Activated naive CD8-positive, alpha-beta T cell treated with anti-CD3 and anti-CD28 coated beads for 36 hours (primary cell): ENCODE data around the gene FAT4. TPM values are rescaled to one million over a fixed set of nuclear protein-coding genes. Genes with fewer than 3 reads are reported as not detected.

Source experiments
- DNase-seq: peaks from one replicate; pipeline ENCODE4 v3.0.0; 2021
- H3K27ac Mint-ChIP-seq: one replicate; pipeline ENCODE4 v1.8.0; 2022; ENCODE audit warnings: mild to moderate bottlenecking, moderate library complexity, mixed read lengths
- H3K27me3 Mint-ChIP-seq: one replicate; pipeline ENCODE4 v1.8.0; 2022; ENCODE audit warnings: mild to moderate bottlenecking, mixed read lengths
- H3K36me3 Mint-ChIP-seq: one replicate; pipeline ENCODE4 v1.8.0; 2021; ENCODE audit warnings: mild to moderate bottlenecking, mixed read lengths
- H3K4me1 Mint-ChIP-seq: one replicate; pipeline ENCODE4 v1.8.0; 2021; ENCODE audit warnings: mixed read lengths
- H3K4me3 Mint-ChIP-seq: one replicate; pipeline ENCODE4 v1.8.0; 2022; ENCODE audit warnings: mild to moderate bottlenecking, moderate library complexity, mixed read lengths
- H3K9me3 Mint-ChIP-seq: one replicate; pipeline ENCODE4 v1.8.0; 2022; ENCODE audit warnings: mixed read lengths
- total RNA-seq, 2 experiments: library from RNA; stranded (reverse); gene quantifications; one replicate each; pipeline ENCODE4 v1.2.3, GENCODE V29; 2021

Gene FAT4
- not detected for total RNA-seq

GRCh38 chr4:125314676-125315575 lies at the start of gene FAT4:
Gene FAT4 (plus strand): TSS chr4:125314955. CDS start chr4:125316412, 1,457 bp downstream.
- Mint-ChIP-seq H3K27ac (no peak within 1 kb of the TSS), H3K9me3 (no peaks in the 10 kb centered on the region), H3K27me3 (peaks cover 77% of the 10 kb centered on the region), H3K4me1 (peaks cover 31% of the 10 kb centered on the region), H3K36me3 (no peaks in the 10 kb centered on the region), H3K4me3 (peak within 1 kb of the TSS; percentile 70)
- peak; percentile 63 for DNase-seq

- H3K4me1 Mint-ChIP-seq: no peaks in the 10 kb centered on the region
- no peaks in the 10 kb centered on the region for H3K36me3 Mint-ChIP-seq
Observed at GRCh38 chr4:125265846-125266245, 48.9 kb upstream of the FAT4 start.

DNA sequence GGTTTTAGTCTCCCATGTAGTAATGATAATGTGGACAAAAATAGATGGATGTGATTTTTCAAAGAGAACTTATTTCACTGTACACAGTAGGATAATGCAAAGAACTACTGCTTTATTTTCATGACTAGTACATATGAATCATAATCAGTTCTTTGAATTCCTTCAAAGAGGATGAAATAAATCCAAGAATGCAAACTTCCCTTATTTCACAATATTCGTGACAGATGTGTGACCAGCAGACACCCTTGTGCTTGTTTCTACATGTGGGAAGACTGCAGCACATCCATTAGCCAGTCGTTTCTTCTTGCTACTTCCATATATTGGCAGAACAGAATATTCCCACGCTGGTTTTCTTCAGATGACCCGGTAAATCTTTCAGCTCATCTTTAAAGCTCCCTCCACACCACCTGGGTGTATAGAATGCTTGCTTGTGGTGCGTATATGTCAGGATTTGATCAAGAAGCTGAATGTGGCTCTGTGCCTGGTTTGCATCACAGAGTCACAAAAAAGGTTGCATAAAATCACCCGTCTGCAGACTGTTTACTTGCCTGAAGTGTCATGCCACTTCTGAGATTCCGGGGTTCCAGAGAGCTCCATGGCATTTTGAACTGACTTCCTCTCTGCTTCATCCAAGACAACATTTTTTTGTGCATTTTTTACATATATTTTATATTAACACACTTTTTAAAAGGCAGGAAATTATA lies 47.7 kb upstream of the FAT4 start:
- H3K27ac Mint-ChIP-seq: no peak overlapping the region
- H3K9me3 Mint-ChIP-seq: no peaks in the 10 kb centered on the region
- H3K4me1 Mint-ChIP-seq: no peaks in the 10 kb centered on the region
- H3K4me3 Mint-ChIP-seq: no peak overlapping the region
- DNase-seq: no peak
- no peaks in the 10 kb centered on the region for H3K36me3 Mint-ChIP-seq
- H3K27me3 Mint-ChIP-seq: no peaks in the 10 kb centered on the region

More at GRCh38 chr4:125265846-125266245, 48.9 kb upstream of the FAT4 start:
- no peak overlapping the region for H3K4me3 Mint-ChIP-seq
- DNase-seq: no peak
- H3K9me3 Mint-ChIP-seq: no peaks in the 10 kb centered on the region
- H3K27ac Mint-ChIP-seq: no peak overlapping the region
- H3K27me3 Mint-ChIP-seq: no peaks in the 10 kb centered on the region

DNA sequence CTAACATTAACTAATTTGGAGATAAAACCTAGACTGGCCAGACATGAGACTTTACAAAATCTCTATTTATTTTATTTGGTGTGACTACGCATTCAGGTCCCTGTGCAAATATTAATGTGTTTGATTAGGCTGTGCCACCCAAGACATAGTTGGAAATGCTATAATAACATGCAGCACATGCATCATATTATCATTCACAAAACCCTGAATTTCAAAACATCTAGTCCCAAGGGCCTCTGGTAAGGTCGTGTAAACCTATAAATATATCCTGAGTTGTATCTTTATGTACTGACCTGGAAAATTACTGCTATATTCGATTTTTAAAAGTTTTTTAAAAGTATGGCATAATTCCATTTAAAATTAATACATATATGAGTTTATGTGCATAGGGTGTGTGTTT lies 47.1 kb upstream of the FAT4 start:
- no peaks in the 10 kb centered on the region for H3K4me1 Mint-ChIP-seq
- no peaks in the 10 kb centered on the region for H3K27me3 Mint-ChIP-seq
- H3K4me3 Mint-ChIP-seq: no peak overlapping the region
- DNase-seq: no peak
- no peak overlapping the region for H3K27ac Mint-ChIP-seq
- no peaks in the 10 kb centered on the region for H3K36me3 Mint-ChIP-seq
- H3K9me3 Mint-ChIP-seq: no peaks in the 10 kb centered on the region

- H3K36me3 Mint-ChIP-seq: no peaks in the 10 kb centered on the region
- no peak overlapping the region for H3K4me3 Mint-ChIP-seq
- no peak for DNase-seq
- no peaks in the 10 kb centered on the region for H3K4me1 Mint-ChIP-seq
- no peaks in the 10 kb centered on the region for H3K27me3 Mint-ChIP-seq
- no peak overlapping the region for H3K27ac Mint-ChIP-seq
- H3K9me3 Mint-ChIP-seq: no peaks in the 10 kb centered on the region
Observed at GRCh38 chr4:125268068-125268755, 46.5 kb upstream of the FAT4 start.

DNA sequence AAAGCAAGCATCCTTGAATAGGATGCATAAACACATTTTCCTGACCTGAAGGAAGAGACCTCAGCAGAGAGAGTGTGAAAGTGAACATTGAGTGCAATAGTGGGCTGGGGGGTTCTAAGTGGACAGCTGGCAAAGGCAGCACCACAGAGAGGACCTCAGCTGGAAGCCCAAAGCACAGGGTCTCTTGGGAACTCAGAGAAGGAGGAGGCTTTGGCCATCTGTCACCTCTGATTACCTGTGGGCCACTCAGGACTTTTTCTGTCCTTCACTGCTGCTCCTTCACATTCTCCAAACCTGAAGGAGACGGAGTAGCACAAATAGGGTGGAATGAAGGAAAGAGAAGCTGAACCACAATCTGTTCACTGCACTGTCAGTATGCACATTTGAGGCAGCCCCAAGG lies 37.9 kb upstream of the FAT4 start:
- no peak for DNase-seq
- H3K36me3 Mint-ChIP-seq: no peaks in the 10 kb centered on the region
- no peak overlapping the region for H3K4me3 Mint-ChIP-seq
- H3K4me1 Mint-ChIP-seq: no peaks in the 10 kb centered on the region
- H3K27ac Mint-ChIP-seq: no peak overlapping the region
- H3K9me3 Mint-ChIP-seq: no peaks in the 10 kb centered on the region
- no peaks in the 10 kb centered on the region for H3K27me3 Mint-ChIP-seq

DNA sequence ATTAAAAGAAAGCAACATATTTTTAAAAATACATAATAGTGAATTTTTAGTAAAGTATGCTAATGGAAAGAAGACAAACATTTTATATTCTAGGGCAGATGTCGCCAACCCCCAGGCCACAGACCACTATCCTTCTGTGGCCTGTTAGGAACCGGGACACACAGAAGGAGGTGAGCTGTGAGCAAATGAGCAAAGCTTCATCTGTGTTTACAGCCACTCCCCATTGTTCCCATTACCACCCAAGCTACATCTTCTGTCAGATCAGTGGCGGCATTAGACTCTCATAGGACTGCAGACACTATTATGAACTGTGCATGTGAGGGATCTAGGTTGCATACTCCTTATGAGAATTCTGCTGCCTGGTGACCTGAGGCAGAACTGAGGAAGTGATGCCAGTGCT lies 37.0 kb upstream of the FAT4 start:
- Mint-ChIP-seq H3K4me1 (no peaks in the 10 kb centered on the region), H3K36me3 (no peaks in the 10 kb centered on the region), H3K9me3 (no peaks in the 10 kb centered on the region), H3K27me3 (no peaks in the 10 kb centered on the region), H3K4me3 (no peak overlapping the region), H3K27ac (no peak overlapping the region)
- DNase-seq: no peak

DNA sequence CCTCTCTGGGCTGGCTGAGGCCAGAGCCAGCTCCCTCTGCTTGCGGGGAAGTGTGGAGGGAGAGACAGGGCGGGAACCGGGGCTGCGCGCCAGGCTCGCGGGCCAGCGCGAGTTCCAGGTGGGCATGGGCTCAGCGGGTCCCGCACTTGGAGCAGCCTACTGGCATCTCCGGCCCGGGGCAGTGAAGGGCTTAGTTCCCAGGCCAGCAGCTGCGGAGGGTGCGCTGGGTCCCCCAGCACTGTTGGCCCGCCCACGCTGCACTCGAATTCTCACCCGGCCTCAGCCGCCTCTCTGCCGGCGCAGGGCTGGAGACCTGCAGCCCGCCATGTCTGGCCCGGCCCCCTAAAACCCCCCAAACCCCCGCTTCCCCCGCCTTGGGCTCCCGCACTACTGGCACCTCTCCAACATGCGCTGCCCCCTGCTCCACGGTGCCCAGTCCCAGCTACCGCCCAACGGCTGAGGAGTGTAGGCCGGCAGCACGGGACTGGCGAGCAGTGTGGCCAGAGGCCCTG lies 33.8 kb upstream of the FAT4 start:
- Mint-ChIP-seq H3K27ac (no peak overlapping the region), H3K4me1 (no peaks in the 10 kb centered on the region), H3K4me3 (no peak overlapping the region), H3K27me3 (no peaks in the 10 kb centered on the region), H3K36me3 (no peaks in the 10 kb centered on the region), H3K9me3 (no peaks in the 10 kb centered on the region)
- DNase-seq: no peak

DNA sequence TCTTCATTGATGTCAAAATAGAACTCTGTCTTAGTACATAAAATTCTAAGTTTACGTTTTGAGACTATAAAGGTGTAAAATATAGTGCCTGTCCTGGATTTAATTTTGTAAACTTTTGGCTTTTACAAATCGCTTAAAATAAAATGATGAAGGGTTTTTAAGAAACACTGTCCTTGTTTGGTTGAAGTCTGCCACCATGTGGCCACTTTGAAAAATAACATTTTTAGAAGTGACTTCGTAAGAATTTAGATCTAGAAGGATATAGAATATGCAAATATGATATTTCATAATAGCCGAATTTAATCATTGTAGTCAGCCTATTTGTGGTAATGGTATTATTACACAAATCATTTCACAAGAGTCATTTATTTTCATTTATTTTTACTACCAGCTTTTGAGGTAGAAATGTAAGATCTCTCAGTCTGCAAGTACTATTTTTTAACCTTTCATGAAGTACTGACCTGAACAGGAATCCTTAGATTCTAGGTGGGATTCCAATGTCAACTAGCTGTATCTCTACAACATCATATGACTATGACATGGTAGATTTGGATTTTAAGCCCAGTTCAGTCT lies 31.0 kb upstream of the FAT4 start:
- Mint-ChIP-seq H3K4me3 (no peak overlapping the region), H3K4me1 (no peaks in the 10 kb centered on the region), H3K9me3 (no peaks in the 10 kb centered on the region), H3K27ac (no peak overlapping the region), H3K36me3 (no peaks in the 10 kb centered on the region), H3K27me3 (no peaks in the 10 kb centered on the region)
- no peak for DNase-seq

DNA sequence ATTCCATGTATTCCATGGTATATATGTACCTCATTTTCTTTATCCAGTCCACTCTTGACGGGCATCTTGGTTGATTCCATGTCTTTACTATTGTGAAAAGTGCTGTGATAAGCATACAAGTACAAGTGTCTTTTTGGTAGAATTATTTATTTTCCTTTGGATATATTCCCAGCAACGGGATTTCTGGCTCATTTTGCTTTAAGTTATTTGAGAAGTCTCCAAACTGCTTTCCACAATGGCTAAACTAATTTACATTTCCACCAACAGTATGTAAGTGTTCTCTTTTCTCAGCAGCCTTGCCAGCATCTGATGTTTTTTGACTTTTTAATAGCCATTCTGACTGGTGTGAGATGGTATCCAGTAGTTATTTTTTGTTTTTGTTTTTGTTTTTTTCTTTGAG lies 17.6 kb upstream of the FAT4 start:
- Mint-ChIP-seq H3K4me1 (no peaks in the 10 kb centered on the region), H3K27me3 (no peaks in the 10 kb centered on the region), H3K27ac (no peak overlapping the region), H3K9me3 (peaks cover 4% of the 10 kb centered on the region), H3K4me3 (no peak overlapping the region), H3K36me3 (no peaks in the 10 kb centered on the region)
- no peak for DNase-seq

DNA sequence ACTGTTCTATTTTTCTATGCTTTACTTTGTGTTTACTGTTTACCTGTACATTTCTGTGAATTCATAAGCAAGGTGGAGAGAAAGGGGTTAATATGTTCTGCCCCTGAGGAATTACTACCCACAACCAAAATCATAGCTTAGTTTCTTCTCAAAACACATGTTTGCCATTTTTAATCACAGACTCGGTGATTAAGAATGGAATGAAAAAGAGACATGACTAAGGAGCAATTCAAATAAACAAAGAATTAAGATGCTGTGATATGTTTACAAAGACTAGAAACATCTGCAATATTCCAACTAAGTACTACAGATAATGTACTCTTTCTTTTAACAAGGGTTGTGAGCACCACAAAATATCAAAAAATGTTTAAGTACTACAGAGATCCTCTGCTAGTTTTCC lies 11.7 kb upstream of the FAT4 start:
- DNase-seq: no peak
- H3K27ac Mint-ChIP-seq: no peak overlapping the region
- no peaks in the 10 kb centered on the region for H3K4me1 Mint-ChIP-seq
- H3K36me3 Mint-ChIP-seq: no peaks in the 10 kb centered on the region
- H3K4me3 Mint-ChIP-seq: no peak overlapping the region
- no peaks in the 10 kb centered on the region for H3K9me3 Mint-ChIP-seq
- H3K27me3 Mint-ChIP-seq: peaks cover 4% of the 10 kb centered on the region

GRCh38 chr4:125303821-125304220 lies 10.9 kb upstream of the FAT4 start:
- no peaks in the 10 kb centered on the region for H3K36me3 Mint-ChIP-seq
- H3K9me3 Mint-ChIP-seq: no peaks in the 10 kb centered on the region
- no peak overlapping the region for H3K27ac Mint-ChIP-seq
- no peak for DNase-seq
- no peaks in the 10 kb centered on the region for H3K4me1 Mint-ChIP-seq
- H3K4me3 Mint-ChIP-seq: no peak overlapping the region
- peaks cover 4% of the 10 kb centered on the region for H3K27me3 Mint-ChIP-seq

GRCh38 chr4:125306112-125306511 lies 8.6 kb upstream of the FAT4 start:
- Mint-ChIP-seq H3K27ac (no peak overlapping the region), H3K4me3 (no peak overlapping the region), H3K9me3 (no peaks in the 10 kb centered on the region), H3K4me1 (no peaks in the 10 kb centered on the region), H3K27me3 (peaks cover 7% of the 10 kb centered on the region), H3K36me3 (no peaks in the 10 kb centered on the region)
- no peak for DNase-seq

GRCh38 chr4:125306533-125306932 lies 8.2 kb upstream of the FAT4 start:
- H3K27me3 Mint-ChIP-seq: peaks cover 11% of the 10 kb centered on the region
- H3K4me3 Mint-ChIP-seq: no peak overlapping the region
- H3K9me3 Mint-ChIP-seq: no peaks in the 10 kb centered on the region
- DNase-seq: no peak
- H3K27ac Mint-ChIP-seq: no peak overlapping the region
- no peaks in the 10 kb centered on the region for H3K4me1 Mint-ChIP-seq
- no peaks in the 10 kb centered on the region for H3K36me3 Mint-ChIP-seq

DNA sequence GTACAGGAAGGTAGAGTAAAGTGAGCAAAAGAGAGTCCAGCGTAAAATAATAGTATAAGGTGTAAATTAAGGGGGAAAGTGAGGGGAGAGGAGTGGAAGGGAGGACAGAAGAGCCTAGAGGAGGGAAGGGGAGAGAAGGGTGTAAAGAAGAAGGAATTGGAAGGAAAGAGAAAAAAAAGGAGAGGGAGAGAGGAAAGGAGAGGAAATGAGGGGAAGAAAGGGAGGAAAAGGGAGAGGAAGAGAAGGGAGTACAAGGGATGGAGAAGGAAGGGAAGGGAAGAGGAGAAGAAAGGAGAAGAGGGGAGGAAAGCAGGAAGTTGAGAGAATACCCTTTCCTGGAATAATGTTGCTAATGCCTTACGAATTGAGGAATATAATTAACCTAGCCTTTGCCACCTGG lies 3.3 kb upstream of the FAT4 start:
- no peak overlapping the region for H3K27ac Mint-ChIP-seq
- H3K9me3 Mint-ChIP-seq: no peaks in the 10 kb centered on the region
- DNase-seq: no peak
- peaks cover 21% of the 10 kb centered on the region for H3K4me1 Mint-ChIP-seq
- no peaks in the 10 kb centered on the region for H3K36me3 Mint-ChIP-seq
- no peak overlapping the region for H3K4me3 Mint-ChIP-seq
- H3K27me3 Mint-ChIP-seq: peaks cover 46% of the 10 kb centered on the region
